Panc1 (cell line): Measurements from ENCODE around the gene PNMA6E. TPM values are rescaled to one million over a fixed set of nuclear protein-coding genes. Genes with fewer than 3 reads are reported as not detected.

Source experiments
- ATAC-seq: fragments of 200-7000 bp; cut with Tn5 transposase; 2 replicates; pipeline ENCODE4 v1.9.1; 2020; ENCODE audit warnings: mild to moderate bottlenecking, moderate library complexity
- BruUV-seq: library from RNA; stranded (reverse); fragments of 400-500 nt; replicated peaks from 2 replicates; lab custom pipeline; 2021; lab: Mats Ljungman, UMichigan
- CTCF ChIA-PET: fragments of 300-600 bp; sonication (Branson Sonifier 250); formaldehyde crosslinking; loops from one replicate; lab custom pipeline; 2022; ENCODE audit warnings: antibody characterized with exemption; lab: Charles Lee
- POLR2A ChIA-PET: fragments of 300-600 bp; sonication (Branson Sonifier 250); formaldehyde crosslinking; loops from one replicate; lab custom pipeline; 2022; ENCODE audit warnings: antibody characterized with exemption; lab: Charles Lee
- DNase-seq: peaks from one replicate; pipeline ENCODE4 v3.0.0-alpha.2; 2010; ENCODE audit warnings: low read depth, low spot score
- H3K27ac ChIP-seq: 2 replicates; pipeline ENCODE4 v1.5.1; 2011; ENCODE audit warnings: mild to moderate bottlenecking, low read length, inconsistent platforms
- H3K27me3 ChIP-seq: fragments of 200-500 bp; sonication (Bioruptor generic); 2 replicates; pipeline ENCODE4 v1.6.0; 2014; ENCODE audit warnings: low read length, inconsistent platforms; ENCODE audit not compliant: control insufficient read depth, insufficient read depth
- H3K36me3 ChIP-seq: fragments of 200-500 bp; sonication (Bioruptor generic); 2 replicates; pipeline ENCODE4 v1.5.1; 2014; ENCODE audit warnings: inconsistent platforms, mild to moderate bottlenecking, low read length, moderate library complexity; ENCODE audit not compliant: control insufficient read depth, insufficient read depth
- H3K4me1 ChIP-seq: 2 replicates; pipeline ENCODE4 v1.5.1; 2011; ENCODE audit warnings: inconsistent platforms, mild to moderate bottlenecking, low read length, moderate library complexity; ENCODE audit not compliant: control insufficient read depth, insufficient read depth
- H3K4me3 ChIP-seq, 2 experiments: 2 replicates each; pipeline ENCODE4 v1.5.1; 2011 to 2012; ENCODE audit warnings: low read depth in 2 of 2, low read length in 2 of 2, mild to moderate bottlenecking in 2 of 2, inconsistent platforms in 1 of 2, moderate library complexity in 1 of 2
- H3K9me3 ChIP-seq: fragments of 200-500 bp; sonication (Bioruptor generic); 2 replicates; pipeline ENCODE4 v1.5.1; 2014; ENCODE audit warnings: low read depth, mild to moderate bottlenecking, inconsistent platforms, low read length, moderate library complexity; ENCODE audit not compliant: control insufficient read depth, insufficient read depth
- POLR2AphosphoS5 ChIP-seq: IDR thresholded peaks from 2 replicates; pipeline ENCODE4 v1.6.1; 2012; ENCODE audit warnings: mild to moderate bottlenecking, low read depth, low read length, moderate library complexity
- REST ChIP-seq, 2 experiments: IDR thresholded peaks; 2 replicates each; pipeline ENCODE4 v1.6.1; 2011 to 2012; ENCODE audit warnings: low read depth in 2 of 2, control low read depth in 1 of 2, low read length in 1 of 2, mild to moderate bottlenecking in 1 of 2, moderate library complexity in 1 of 2; ENCODE audit not compliant: insufficient read depth in 1 of 2
- SIN3A ChIP-seq: IDR thresholded peaks from 2 replicates; pipeline ENCODE4 v1.6.1; 2012; ENCODE audit warnings: low read depth, mild to moderate bottlenecking, low read length, moderate library complexity, borderline replicate concordance; ENCODE audit not compliant: insufficient read depth
- TCF7L2 ChIP-seq: IDR thresholded peaks from 2 replicates; pipeline ENCODE4 v1.6.1; 2011; ENCODE audit warnings: mild to moderate bottlenecking, low read depth, low read length, inconsistent platforms
- in situ Hi-C: cut with HindIII; loops from 2 replicates; pipeline ENCODE4 v1.10.0; 2016; ENCODE audit warnings: low sequenced_read_pairs, low pct_unique_long_range_greater_than_20kb
- intact Hi-C: fragments of 100-400 bp; cut with micrococcal nuclease; formaldehyde crosslinking; loops from one replicate; pipeline ENCODE4 v1.10.0; 2022; ENCODE audit not compliant: unreplicated experiment
- total RNA-seq: library from RNA; stranded (reverse); gene quantifications from one replicate; pipeline ENCODE4 v1.2.1, GENCODE V29; 2021; ENCODE audit not compliant: unreplicated experiment
- TF ChIP-seq, protein P1 (sequence below): fragments of 450-650 bp; IDR thresholded peaks from 2 replicates; pipeline ENCODE4 v1.5.1; 2017; ENCODE audit warnings: mild to moderate bottlenecking

PNMA6E gene
- total RNA-seq, 1 experiment from 2014 or later = not detected

GRCh38 chrX:153395613-153396319, 5.4 kb downstream of the PNMA6E start:
- TF ChIP-seq SIN3A (no peak), TCF7L2 (no peak), POLR2AphosphoS5 (no peak), REST (IDR thresholded peaks at IDR 0.05; ENCODE audit: insufficient read depth in 1 of 2, low read depth in 2 of 2, low read length in 1 of 2) (no peak)
- TF ChIP-seq, protein P1, sequence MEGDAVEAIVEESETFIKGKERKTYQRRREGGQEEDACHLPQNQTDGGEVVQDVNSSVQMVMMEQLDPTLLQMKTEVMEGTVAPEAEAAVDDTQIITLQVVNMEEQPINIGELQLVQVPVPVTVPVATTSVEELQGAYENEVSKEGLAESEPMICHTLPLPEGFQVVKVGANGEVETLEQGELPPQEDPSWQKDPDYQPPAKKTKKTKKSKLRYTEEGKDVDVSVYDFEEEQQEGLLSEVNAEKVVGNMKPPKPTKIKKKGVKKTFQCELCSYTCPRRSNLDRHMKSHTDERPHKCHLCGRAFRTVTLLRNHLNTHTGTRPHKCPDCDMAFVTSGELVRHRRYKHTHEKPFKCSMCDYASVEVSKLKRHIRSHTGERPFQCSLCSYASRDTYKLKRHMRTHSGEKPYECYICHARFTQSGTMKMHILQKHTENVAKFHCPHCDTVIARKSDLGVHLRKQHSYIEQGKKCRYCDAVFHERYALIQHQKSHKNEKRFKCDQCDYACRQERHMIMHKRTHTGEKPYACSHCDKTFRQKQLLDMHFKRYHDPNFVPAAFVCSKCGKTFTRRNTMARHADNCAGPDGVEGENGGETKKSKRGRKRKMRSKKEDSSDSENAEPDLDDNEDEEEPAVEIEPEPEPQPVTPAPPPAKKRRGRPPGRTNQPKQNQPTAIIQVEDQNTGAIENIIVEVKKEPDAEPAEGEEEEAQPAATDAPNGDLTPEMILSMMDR = no peak
- ATAC-seq (no peak), DNase-seq (no peak)
- in situ Hi-C loops (no loop called here), intact Hi-C loops (no loop called here)
- H3K4me1 ChIP-seq = no peaks in the 10 kb centered on the region
- no peak overlapping the region for H3K4me3 ChIP-seq
- no peaks in the 10 kb centered on the region for H3K9me3 ChIP-seq
- no peak overlapping the region for H3K27ac ChIP-seq
- H3K27me3 ChIP-seq = peaks cover 2% of the 10 kb centered on the region; the same call in 1 of the 2 replicates
- POLR2A ChIA-PET = no interaction called here
- BruUV-seq = no TSS peak
- CTCF ChIA-PET = no interaction called here
- H3K36me3 ChIP-seq = no peaks in the 10 kb centered on the region

GRCh38 chrX:153394612-153395011, 6.5 kb downstream of the PNMA6E start:
- no TSS peak for BruUV-seq
- no peak overlapping the region for H3K27ac ChIP-seq
- ATAC-seq (no peak), DNase-seq (no peak)
- no peak overlapping the region for H3K4me3 ChIP-seq
- no peak for TF ChIP-seq REST (IDR thresholded peaks at IDR 0.05; ENCODE audit: insufficient read depth in 1 of 2, low read depth in 2 of 2, low read length in 1 of 2)
- TF ChIP-seq POLR2AphosphoS5 = no peak
- no peak for TF ChIP-seq SIN3A
- TF ChIP-seq TCF7L2 = no peak
- TF ChIP-seq, protein P1 = no peak
- H3K4me1 ChIP-seq = no peaks in the 10 kb centered on the region
- ChIA-PET CTCF (no interaction called here), POLR2A (no interaction called here)
- H3K27me3 ChIP-seq = peaks cover under 1% of the 10 kb centered on the region; the same call in 1 of the 2 replicates
- intact Hi-C loops = no loop called here
- no peaks in the 10 kb centered on the region for H3K36me3 ChIP-seq
- in situ Hi-C loops = no loop called here
- H3K9me3 ChIP-seq = no peaks in the 10 kb centered on the region
